ENCODE data around the gene CERK.
"Not testable (repeated sequence)": the region's sequence is repeated elsewhere in the genome, so short reads cannot be mapped to it uniquely, and the experiment has no call there.

The CERK gene

DNA sequence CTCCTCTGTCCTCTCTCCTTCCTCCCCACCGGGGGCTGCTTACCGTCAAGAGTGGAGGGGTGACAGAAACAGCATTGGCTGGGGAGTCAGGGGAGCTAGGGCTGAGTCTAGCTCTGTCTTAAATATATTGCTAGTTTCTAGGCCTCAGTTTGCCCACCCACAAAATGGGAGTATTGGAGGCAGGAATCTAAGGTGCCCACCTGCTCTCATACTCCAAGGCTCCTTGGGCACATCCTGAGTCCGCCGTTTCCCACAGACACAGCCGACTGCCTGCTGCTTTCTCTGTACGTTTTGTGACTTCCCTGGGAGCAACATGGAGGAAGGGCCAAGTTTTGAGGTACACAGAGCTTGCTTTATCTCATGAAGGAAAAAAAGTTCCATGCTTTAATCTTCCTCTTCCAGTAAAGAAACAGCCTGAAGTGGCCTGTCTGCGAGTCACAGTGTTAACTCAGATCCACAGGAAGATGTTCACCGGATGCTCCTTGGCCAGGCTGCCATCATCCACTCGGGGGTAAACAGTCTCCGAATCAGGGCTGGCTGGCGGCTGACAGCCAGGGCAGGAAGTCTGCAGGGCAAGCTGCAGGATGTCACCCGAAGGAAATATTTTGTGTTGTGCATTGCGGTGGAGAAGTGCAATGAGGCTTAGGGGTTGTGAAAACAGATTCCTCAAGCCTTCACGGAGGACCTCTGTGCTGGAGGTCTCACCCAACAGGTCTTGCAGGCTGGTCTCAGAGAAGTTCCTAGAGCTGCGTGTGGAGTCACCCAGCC lies 11.0 kb upstream of the CERK start:
- DNase-seq (ENCODE audit: low read depth in 2 of 2), result no peak

- DNase-seq (ENCODE audit: low read depth in 2 of 2), result no peak
Observed at GRCh38 chr22:46748206-46748907, 10.3 kb upstream of the CERK start.

DNA sequence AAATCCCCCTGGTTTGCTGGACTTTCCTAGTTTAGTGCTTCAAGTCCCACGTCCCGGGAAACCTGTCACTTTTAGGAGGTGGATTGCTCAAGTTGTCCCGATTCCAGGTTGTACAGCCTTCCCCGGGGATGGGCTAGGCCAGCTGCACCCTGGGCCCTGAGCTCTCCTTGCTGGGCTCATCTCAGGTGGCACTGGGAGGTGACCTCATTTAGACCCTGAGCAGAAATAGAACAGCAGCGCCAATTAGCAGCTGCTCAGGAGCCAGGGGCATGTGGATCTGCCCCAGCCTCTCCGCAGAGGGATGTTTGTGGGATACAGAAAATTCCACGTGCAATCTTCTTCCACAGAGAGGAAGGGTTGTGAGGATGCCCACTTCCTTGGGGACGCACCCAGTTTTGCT lies 9.6 kb upstream of the CERK start:
- DNase-seq (ENCODE audit: low read depth in 2 of 2), result no peak

GRCh38 chr22:46746620-46747019 lies 8.6 kb upstream of the CERK start:
- no peak for DNase-seq (ENCODE audit: low read depth in 2 of 2)

DNA sequence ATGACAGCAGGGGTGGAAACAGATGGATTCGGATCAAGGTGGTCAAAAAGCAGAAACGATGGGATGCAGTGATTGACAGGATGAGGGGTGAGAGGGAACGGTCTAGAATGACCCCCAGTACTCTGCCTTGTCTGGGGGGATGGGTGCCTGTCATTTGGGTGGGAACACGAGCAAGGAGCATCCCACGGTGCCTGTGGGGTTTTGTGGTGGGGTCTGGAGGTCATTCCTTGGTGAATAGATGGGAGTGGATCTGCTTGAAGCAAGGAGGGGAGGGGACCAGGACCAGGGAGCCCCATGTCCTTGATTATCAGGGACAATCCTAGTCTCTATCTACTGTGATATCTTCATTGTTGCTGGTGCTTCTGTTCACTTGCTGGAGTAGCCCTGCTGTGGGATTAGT lies 8.1 kb upstream of the CERK start:
- DNase-seq (ENCODE audit: low read depth in 2 of 2), result no peak

- no peak for DNase-seq (ENCODE audit: low read depth in 2 of 2)
Observed at GRCh38 chr22:46744581-46744980, 6.5 kb upstream of the CERK start.

DNA sequence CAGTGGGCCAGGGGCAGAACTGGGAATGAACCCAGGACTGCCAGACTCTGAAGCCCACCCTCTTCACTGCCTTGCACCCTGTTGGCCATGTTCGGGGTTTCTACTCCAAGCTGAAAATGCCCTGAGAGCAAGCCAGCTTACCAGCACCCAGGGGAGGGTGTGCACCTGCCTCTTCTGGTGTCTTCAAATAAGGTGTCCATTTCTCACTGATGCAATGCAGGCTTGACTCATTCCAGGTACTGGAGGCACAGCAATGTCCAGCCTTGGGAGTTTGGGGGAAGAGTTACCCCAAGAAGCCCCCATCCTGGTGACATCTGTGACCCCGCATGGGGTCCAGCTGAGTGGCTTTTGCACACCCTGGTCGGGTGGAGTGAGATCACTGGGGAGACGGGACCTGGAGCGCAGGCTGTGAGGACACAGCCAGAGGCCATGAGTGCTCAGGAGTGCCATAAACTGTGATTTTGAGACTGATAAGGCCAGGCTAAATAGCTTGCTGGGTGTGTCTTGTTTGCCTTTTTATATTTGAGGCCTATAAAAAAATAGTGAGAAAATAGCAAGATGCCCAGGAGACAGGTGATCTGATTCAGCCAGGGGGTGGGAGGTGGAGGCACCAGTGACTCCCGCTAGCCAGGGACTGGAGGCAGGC lies 4.6 kb upstream of the CERK start:
- no peak for DNase-seq (ENCODE audit: low read depth in 2 of 2)

- no peak for DNase-seq (ENCODE audit: low read depth in 2 of 2)
Observed at GRCh38 chr22:46741974-46742519, 4.0 kb upstream of the CERK start.

GRCh38 chr22:46740910-46741780 lies 3.1 kb upstream of the CERK start:
- no peak for DNase-seq (ENCODE audit: low read depth in 2 of 2)

DNA sequence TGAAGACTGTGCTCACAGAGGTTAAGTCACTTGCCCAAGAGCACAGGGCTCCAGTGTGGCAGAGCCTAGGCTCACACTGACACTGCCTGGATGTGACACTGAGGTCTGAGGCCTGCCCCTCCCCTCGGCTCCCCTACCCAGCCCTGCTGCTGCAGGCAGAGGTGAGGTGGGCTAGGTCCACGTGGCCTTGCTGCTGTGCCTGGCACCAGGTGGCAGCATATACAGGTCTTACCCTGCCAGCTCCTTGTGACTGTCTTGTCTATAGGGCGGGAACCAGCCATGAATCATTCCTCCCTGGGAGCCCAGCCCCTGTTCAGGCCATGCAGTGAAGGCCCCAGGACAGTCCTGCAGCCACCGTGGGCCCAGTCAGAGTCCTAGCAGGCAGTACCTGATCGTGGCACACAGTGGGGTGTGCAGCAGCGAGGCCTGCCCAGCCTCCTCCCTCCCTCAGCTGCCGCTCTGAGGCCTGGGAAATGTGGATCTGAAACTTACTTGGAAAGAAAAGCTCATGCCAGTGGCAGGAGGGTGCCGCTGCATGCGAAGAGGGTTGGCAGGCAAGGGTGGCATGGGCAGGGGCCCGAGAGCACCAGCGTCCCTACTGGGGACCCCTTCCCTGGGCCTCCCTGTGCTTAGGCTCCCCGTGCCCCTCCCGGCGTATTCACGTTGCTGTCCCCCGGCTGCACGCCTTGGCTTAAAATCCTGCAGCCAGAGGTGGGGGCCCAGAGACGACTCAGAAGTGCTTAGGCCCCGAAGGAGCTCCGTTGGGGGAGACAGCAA lies 1.2 kb upstream of the CERK start:
- peak in 1 of 2 donors; percentile 60 for DNase-seq (ENCODE audit: low read depth in 2 of 2)

DNA sequence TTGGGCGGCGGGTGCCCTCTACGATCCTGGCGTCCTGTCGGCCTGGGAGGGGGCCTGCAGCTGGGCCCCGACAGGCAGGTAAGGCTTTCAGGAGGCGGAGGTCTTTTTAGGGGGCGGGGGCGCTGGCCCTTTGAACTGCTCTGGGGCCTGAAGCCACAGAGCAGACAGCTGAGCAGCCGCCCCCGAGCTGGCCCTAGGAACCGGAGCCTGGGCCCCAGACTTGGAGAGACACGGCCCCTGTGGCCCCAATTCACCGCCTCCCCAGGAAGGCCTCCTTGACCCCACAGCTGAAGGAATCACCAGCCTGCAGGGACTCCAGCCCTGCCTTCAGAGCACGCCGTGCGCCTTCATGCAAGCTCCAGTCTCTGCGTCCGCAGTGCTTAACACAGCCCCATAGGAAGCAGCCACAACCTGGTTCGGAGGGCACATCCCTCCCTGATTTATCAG lies 618 bp upstream of the CERK start:
- no peak for DNase-seq (ENCODE audit: low read depth in 2 of 2)

DNA sequence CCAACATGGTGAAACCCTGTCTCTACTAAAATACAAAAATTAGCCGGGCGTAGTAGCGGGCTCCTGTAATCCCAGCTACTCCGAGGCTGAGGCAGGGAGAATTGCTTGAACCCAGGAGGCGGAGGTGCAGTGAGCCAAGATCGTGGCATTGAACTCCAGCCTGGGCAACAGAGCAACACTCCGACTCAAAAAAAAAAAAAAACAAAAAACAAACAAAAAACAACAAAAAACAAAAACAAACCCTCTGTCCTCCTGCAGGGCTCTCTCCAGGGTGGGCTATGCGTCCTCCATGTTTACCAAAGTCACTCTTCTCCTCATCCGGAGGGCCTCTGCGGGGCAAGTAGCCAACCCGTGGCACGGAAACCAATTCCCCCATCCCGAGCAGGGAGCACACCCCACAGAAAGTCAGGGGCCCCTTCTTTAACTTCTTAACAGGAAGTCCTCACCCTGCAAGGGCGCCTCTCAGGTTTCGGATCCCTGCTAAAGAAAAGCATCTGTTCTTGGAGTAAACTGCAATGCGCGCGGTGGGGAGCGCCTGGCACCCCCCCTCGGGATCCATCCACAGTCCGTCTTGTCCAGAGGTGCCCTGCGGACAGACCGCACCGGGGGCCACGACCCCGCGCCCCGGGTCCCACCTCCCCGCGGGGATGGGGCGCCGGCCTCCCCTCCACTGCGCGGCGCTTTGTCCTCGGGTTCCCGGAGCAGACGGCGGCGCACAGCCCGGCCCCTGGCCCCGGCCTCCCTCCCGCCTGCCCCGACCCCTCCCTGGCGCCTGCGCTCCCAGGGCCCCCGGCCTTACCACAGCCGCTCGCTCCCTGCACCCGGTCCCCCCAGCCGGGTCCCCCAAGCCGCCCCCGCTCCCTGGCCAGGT lies 712 bp downstream of the CERK start:
- peak in 1 of 2 donors; percentile 41 for DNase-seq (ENCODE audit: low read depth in 2 of 2)

- no peak for DNase-seq (ENCODE audit: low read depth in 2 of 2)
Observed at GRCh38 chr22:46736705-46737104, 1.3 kb downstream of the CERK start.

- no peak for DNase-seq (ENCODE audit: low read depth in 2 of 2)
Observed at GRCh38 chr22:46735747-46736608, 2.1 kb downstream of the CERK start.

DNA sequence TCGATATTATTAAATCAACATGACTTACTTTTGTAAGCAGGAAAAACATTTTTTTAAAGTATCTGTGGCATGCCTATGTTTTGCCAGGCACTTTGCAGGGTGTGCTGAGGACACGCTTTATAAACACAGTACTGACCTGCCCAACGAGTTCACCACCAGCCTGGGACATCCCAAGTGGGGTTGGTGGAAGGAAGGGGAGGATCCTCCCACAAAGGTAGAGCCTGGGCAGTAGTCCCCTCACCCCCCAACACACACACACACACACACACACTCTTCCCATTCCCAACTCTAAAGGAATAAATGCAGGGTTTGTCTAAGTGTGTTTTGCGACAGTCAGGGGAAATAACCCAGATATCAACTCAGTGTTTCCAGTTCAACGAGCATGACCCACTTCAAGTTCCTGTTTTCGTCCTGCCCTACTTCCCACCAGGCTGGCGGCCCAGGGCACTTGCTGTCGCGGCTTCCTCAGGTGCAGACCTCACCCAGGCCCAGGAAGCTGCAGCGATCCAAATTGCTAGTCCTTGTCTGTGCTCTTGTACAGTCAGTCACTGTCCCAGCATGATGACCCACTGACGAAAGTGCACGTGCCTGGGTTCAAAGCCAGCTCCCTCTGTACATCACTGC lies 3.1 kb downstream of the CERK start:
- DNase-seq (ENCODE audit: low read depth in 2 of 2), result peak; percentile 26 to 29

GRCh38 chr22:46734213-46734722 lies 3.8 kb downstream of the CERK start:
- not testable (repeated sequence) for DNase-seq (ENCODE audit: low read depth in 2 of 2)

- DNase-seq (ENCODE audit: low read depth in 2 of 2), result no peak
Observed at GRCh38 chr22:46732513-46732912, 5.5 kb downstream of the CERK start.

- DNase-seq (ENCODE audit: low read depth in 2 of 2), result no peak
Observed at GRCh38 chr22:46732041-46732379, 6.0 kb downstream of the CERK start.
